Left hindlimb (tissue), 1 donor: ENCODE measurements around the gene FAM117A.

Experiments
- DNase-seq: peaks from one replicate; pipeline ENCODE4 v3.0.0-alpha.2; 2018

Gene FAM117A

GRCh38 chr17:49763735-49764558 is at the start of gene FAM117A:
Gene FAM117A (minus strand): TSS chr17:49764131. CDS start chr17:49764087, 44 bp downstream.
- peak; percentile 98 for DNase-seq

GRCh38 chr17:49809056-49809455 is 45.1 kb upstream of the FAM117A start:
- no peak for DNase-seq

GRCh38 chr17:49798738-49799137 is 34.8 kb upstream of the FAM117A start:
- no peak for DNase-seq

- DNase-seq: no peak
Observed at GRCh38 chr17:49798182-49798581, 34.3 kb upstream of the FAM117A start.

- no peak for DNase-seq
Observed at GRCh38 chr17:49795372-49795771, 31.4 kb upstream of the FAM117A start.

- no peak for DNase-seq
Observed at GRCh38 chr17:49793309-49793708, 29.4 kb upstream of the FAM117A start.

- DNase-seq: no peak
Observed at GRCh38 chr17:49789243-49789578, 25.3 kb upstream of the FAM117A start.

GRCh38 chr17:49788478-49789242 is 24.7 kb upstream of the FAM117A start, which contains the start of gene KAT7:
Gene KAT7 (plus strand): TSS chr17:49788681. CDS start chr17:49788835, 154 bp downstream.
- DNase-seq: peak; percentile 100

- peak; percentile 40 for DNase-seq
Observed at GRCh38 chr17:49787884-49788477, 24.1 kb upstream of the FAM117A start.

GRCh38 chr17:49784636-49785035 is 20.7 kb upstream of the FAM117A start:
- DNase-seq: no peak

- DNase-seq: no peak
Observed at GRCh38 chr17:49783791-49784190, 19.9 kb upstream of the FAM117A start.

- DNase-seq: no peak
Observed at GRCh38 chr17:49783071-49783715, 19.3 kb upstream of the FAM117A start.

- peak; percentile 44 for DNase-seq
Observed at GRCh38 chr17:49779739-49780231, 15.9 kb upstream of the FAM117A start.

- no peak for DNase-seq
Observed at GRCh38 chr17:49779156-49779738, 15.3 kb upstream of the FAM117A start.

- DNase-seq: no peak
Observed at GRCh38 chr17:49777563-49777962, 13.6 kb upstream of the FAM117A start.

GRCh38 chr17:49776551-49777300 is 12.8 kb upstream of the FAM117A start:
- peak; percentile 39 for DNase-seq

GRCh38 chr17:49775546-49776260 is 11.8 kb upstream of the FAM117A start:
- no peak for DNase-seq

- no peak for DNase-seq
Observed at GRCh38 chr17:49766918-49767530, 3.1 kb upstream of the FAM117A start.

GRCh38 chr17:49764559-49765180 is 739 bp upstream of the FAM117A start:
- no peak for DNase-seq
